Fibroblast of villous mesenchyme (primary cell): ENCODE results near the gene CFAP61. TPM values are rescaled to one million over a fixed set of nuclear protein-coding genes. Genes with fewer than 3 reads are reported as not detected.
"Not testable (repeated sequence)": the region's sequence is repeated elsewhere in the genome, so short reads cannot be mapped to it uniquely, and the experiment has no call there.

Source experiments
- DNase-seq: peaks from one replicate; pipeline ENCODE4 v3.0.0-alpha.2; 2010; ENCODE audit warnings: low read depth
- H3K4me3 ChIP-seq: 2 replicates; pipeline ENCODE4 v1.5.1; 2011; ENCODE audit warnings: low read depth, mild to moderate bottlenecking, low read length
- total RNA-seq: library from RNA; depleted of rRNA; stranded (reverse); fragments of >200 nt; gene quantifications from 2 replicates; pipeline ENCODE4 v1.2.3, GENCODE V29; 2012
- TF ChIP-seq, protein P1 (sequence below): IDR thresholded peaks from 2 replicates; pipeline ENCODE4 v1.5.1; 2012; ENCODE audit warnings: low read depth, mild to moderate bottlenecking, low read length; ENCODE audit not compliant: insufficient read depth

Gene CFAP61
- total RNA-seq, 1 donor: 0.43 TPM

GRCh38 chr20:20215976-20216727 is 163.8 kb downstream of the CFAP61 start:
- DNase-seq: no peak
- TF ChIP-seq, protein P1, sequence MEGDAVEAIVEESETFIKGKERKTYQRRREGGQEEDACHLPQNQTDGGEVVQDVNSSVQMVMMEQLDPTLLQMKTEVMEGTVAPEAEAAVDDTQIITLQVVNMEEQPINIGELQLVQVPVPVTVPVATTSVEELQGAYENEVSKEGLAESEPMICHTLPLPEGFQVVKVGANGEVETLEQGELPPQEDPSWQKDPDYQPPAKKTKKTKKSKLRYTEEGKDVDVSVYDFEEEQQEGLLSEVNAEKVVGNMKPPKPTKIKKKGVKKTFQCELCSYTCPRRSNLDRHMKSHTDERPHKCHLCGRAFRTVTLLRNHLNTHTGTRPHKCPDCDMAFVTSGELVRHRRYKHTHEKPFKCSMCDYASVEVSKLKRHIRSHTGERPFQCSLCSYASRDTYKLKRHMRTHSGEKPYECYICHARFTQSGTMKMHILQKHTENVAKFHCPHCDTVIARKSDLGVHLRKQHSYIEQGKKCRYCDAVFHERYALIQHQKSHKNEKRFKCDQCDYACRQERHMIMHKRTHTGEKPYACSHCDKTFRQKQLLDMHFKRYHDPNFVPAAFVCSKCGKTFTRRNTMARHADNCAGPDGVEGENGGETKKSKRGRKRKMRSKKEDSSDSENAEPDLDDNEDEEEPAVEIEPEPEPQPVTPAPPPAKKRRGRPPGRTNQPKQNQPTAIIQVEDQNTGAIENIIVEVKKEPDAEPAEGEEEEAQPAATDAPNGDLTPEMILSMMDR: no peak
- no peak overlapping the region for H3K4me3 ChIP-seq

- TF ChIP-seq, protein P1: no peak
- DNase-seq: no peak
- H3K4me3 ChIP-seq: no peak overlapping the region
Measured at GRCh38 chr20:20216941-20217340, 164.6 kb downstream of the CFAP61 start.

- no peak for DNase-seq
- TF ChIP-seq, protein P1: no peak
- H3K4me3 ChIP-seq: no peak overlapping the region
Measured at GRCh38 chr20:20217621-20218020, 165.3 kb downstream of the CFAP61 start.

DNA sequence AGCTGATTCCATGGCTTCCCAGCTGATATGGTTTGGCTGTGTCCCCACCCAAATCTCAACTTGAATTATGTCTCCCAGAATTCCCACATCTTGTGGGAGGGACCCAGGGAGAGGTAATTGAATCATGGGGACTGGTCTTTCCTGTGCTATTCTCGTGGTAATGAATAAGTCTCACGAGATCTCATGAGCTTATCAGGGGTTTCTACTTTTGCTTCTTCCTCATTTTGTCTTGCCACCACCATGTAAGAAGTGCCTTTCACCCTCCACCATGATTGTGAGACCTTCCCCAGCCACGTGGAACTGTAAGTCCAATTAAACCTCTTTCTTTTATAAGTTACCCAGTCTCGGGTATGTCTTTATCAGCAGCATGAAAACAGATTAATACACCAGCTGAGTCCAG is 165.8 kb downstream of the CFAP61 start:
- not testable (repeated sequence) for H3K4me3 ChIP-seq, DNase-seq

- no peak overlapping the region for H3K4me3 ChIP-seq
- TF ChIP-seq, protein P1: no peak
- no peak for DNase-seq
Measured at GRCh38 chr20:20219016-20219415, 166.7 kb downstream of the CFAP61 start.

DNA sequence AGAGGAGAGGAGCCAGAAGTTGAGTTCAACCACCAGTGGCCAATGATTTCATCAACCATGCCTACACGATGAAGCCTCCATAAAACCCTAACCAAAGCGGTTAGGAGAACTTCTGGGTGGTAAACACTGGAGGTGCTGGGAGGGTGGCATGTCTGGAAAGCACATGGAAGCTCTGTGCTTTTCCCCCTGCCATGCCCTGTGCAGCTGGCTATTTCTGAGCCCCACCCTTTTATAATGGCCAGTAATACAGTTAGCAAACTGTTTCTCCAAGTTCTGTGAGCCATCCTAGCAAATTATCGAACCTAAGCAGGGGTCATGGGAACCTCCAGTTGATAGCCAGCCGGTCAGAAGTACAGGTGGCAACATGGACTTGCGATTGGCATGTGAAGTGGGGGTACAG is 167.8 kb downstream of the CFAP61 start:
- DNase-seq: no peak
- H3K4me3 ChIP-seq: no peak overlapping the region
- TF ChIP-seq, protein P1: no peak

DNA sequence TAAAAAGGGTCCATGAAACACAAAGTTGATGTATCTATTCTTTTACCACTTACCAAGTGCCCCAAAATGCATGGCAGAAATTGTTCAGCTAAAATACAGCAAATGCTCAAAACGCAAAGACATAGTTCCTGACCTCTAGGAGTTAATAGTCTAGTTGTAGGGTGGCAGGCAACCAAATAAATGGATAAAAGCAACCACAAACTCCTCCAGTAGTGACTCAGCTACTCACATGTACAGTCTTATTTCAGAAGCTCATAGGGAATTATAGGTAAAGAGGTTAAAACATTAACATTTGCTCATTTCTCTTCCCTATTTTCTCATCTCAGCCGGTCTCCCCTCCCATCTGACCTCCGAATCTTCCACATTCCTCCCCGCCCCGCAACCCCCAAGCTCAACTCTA is 171.6 kb downstream of the CFAP61 start:
- DNase-seq: no peak
- TF ChIP-seq, protein P1: no peak
- no peak overlapping the region for H3K4me3 ChIP-seq
